Duodenal mucosa (tissue), 2 donors: ENCODE results near the gene C1orf198.

Experiments used
- H3K27ac ChIP-seq: one replicate; pipeline ENCODE4 v1.7.0; 2013; ENCODE audit warnings: low read depth, low read length
- H3K27me3 ChIP-seq, 2 donors: one replicate each; pipeline ENCODE4 v1.7.0; 2013; ENCODE audit warnings: low read length in 2 of 2, control low read depth in 1 of 2; ENCODE audit not compliant: insufficient read depth in 2 of 2, control insufficient read depth in 1 of 2
- H3K36me3 ChIP-seq, 2 donors: one replicate each; pipeline ENCODE4 v1.7.0; 2013; ENCODE audit warnings: low read length in 2 of 2, control low read depth in 1 of 2; ENCODE audit not compliant: insufficient read depth in 2 of 2, control insufficient read depth in 1 of 2
- H3K4me1 ChIP-seq, 2 donors: one replicate each; pipeline ENCODE4 v1.7.0; 2013; ENCODE audit warnings: low read length in 2 of 2, control low read depth in 1 of 2; ENCODE audit not compliant: insufficient read depth in 2 of 2, control insufficient read depth in 1 of 2
- H3K4me3 ChIP-seq, 2 donors: one replicate each; pipeline ENCODE4 v1.7.0; 2013; ENCODE audit warnings: low read length in 2 of 2, low read depth in 1 of 2
- H3K9ac ChIP-seq, 2 donors: one replicate each; pipeline ENCODE4 v1.7.0; 2013; ENCODE audit warnings: low read length in 2 of 2, low read depth in 1 of 2
- H3K9me3 ChIP-seq, 2 donors: one replicate each; pipeline ENCODE4 v1.7.0; 2013; ENCODE audit warnings: low read length in 2 of 2, control low read depth in 1 of 2; ENCODE audit not compliant: control insufficient read depth in 1 of 2

The C1orf198 gene

GRCh38 chr1:230892018-230892491, 23.7 kb upstream of the C1orf198 start:
- Histone ChIP-seq H3K4me3 (no peak overlapping the region), H3K27ac (no peak overlapping the region)

GRCh38 chr1:230891413-230891812, 23.1 kb upstream of the C1orf198 start:
- no peaks in the 10 kb centered on the region for H3K4me1 ChIP-seq
- no peak overlapping the region for H3K9ac ChIP-seq
- H3K27ac ChIP-seq, result no peak overlapping the region
- H3K4me3 ChIP-seq, result no peak overlapping the region
- H3K27me3 ChIP-seq, result no peaks in the 10 kb centered on the region
- H3K9me3 ChIP-seq, result no peaks in the 10 kb centered on the region
- H3K36me3 ChIP-seq, result no peaks in the 10 kb centered on the region

More at GRCh38 chr1:230892018-230892491, 23.7 kb upstream of the C1orf198 start:
- H3K4me1 ChIP-seq, result no peaks in the 10 kb centered on the region
- H3K9ac ChIP-seq, result no peak overlapping the region
- H3K36me3 ChIP-seq, result no peaks in the 10 kb centered on the region
- H3K27me3 ChIP-seq, result no peaks in the 10 kb centered on the region
- no peaks in the 10 kb centered on the region for H3K9me3 ChIP-seq

GRCh38 chr1:230884646-230885045, 16.3 kb upstream of the C1orf198 start:
- peaks cover 5 to 10% of the 10 kb centered on the region in 2 donors for H3K9me3 ChIP-seq
- H3K27me3 ChIP-seq, result peaks cover 0 to 6% of the 10 kb centered on the region in 2 donors
- H3K4me1 ChIP-seq, result no peaks in the 10 kb centered on the region
- H3K36me3 ChIP-seq, result no peaks in the 10 kb centered on the region
- no peak overlapping the region for H3K4me3 ChIP-seq
- no peak overlapping the region for H3K9ac ChIP-seq
- no peak overlapping the region for H3K27ac ChIP-seq

GRCh38 chr1:230883967-230884366, 15.6 kb upstream of the C1orf198 start:
- H3K9me3 ChIP-seq, result peaks cover 5 to 10% of the 10 kb centered on the region in 2 donors
- H3K4me1 ChIP-seq, result no peaks in the 10 kb centered on the region
- peaks cover 0 to 6% of the 10 kb centered on the region in 2 donors for H3K27me3 ChIP-seq
- H3K36me3 ChIP-seq, result no peaks in the 10 kb centered on the region
- no peak overlapping the region for H3K27ac ChIP-seq
- no peak overlapping the region for H3K4me3 ChIP-seq
- H3K9ac ChIP-seq, result no peak overlapping the region

GRCh38 chr1:230879778-230880177, 11.5 kb upstream of the C1orf198 start:
- no peak overlapping the region for H3K4me3 ChIP-seq

GRCh38 chr1:230878591-230878990, 10.3 kb upstream of the C1orf198 start:
- no peak overlapping the region for H3K9ac ChIP-seq
- H3K36me3 ChIP-seq, result no peaks in the 10 kb centered on the region

More at GRCh38 chr1:230879778-230880177, 11.5 kb upstream of the C1orf198 start:
- H3K36me3 ChIP-seq, result no peaks in the 10 kb centered on the region
- no peaks in the 10 kb centered on the region for H3K4me1 ChIP-seq
- H3K9ac ChIP-seq, result no peak overlapping the region
- H3K27me3 ChIP-seq, result peaks cover 0 to 6% of the 10 kb centered on the region in 2 donors
- peaks cover 0 to 3% of the 10 kb centered on the region in 2 donors for H3K9me3 ChIP-seq
- no peak overlapping the region for H3K27ac ChIP-seq

GRCh38 chr1:230877924-230878590, 9.7 kb upstream of the C1orf198 start:
- no peaks in the 10 kb centered on the region for H3K36me3 ChIP-seq
- H3K9me3 ChIP-seq, result no peaks in the 10 kb centered on the region
- no peak overlapping the region for H3K4me3 ChIP-seq
- H3K27me3 ChIP-seq, result peaks cover 0 to 6% of the 10 kb centered on the region in 2 donors
- H3K4me1 ChIP-seq, result no peaks in the 10 kb centered on the region
- no peak overlapping the region for H3K27ac ChIP-seq
- no peak overlapping the region for H3K9ac ChIP-seq

More at GRCh38 chr1:230878591-230878990, 10.3 kb upstream of the C1orf198 start:
- H3K4me1 ChIP-seq, result no peaks in the 10 kb centered on the region
- H3K4me3 ChIP-seq, result no peak overlapping the region
- H3K9me3 ChIP-seq, result no peaks in the 10 kb centered on the region
- peaks cover 0 to 6% of the 10 kb centered on the region in 2 donors for H3K27me3 ChIP-seq
- H3K27ac ChIP-seq, result no peak overlapping the region

GRCh38 chr1:230877146-230877923, 9.0 kb upstream of the C1orf198 start:
- Histone ChIP-seq H3K9ac (no peak overlapping the region), H3K27me3 (peaks cover 0 to 6% of the 10 kb centered on the region in 2 donors), H3K36me3 (no peaks in the 10 kb centered on the region), H3K4me3 (no peak overlapping the region), H3K9me3 (no peaks in the 10 kb centered on the region), H3K4me1 (no peaks in the 10 kb centered on the region), H3K27ac (no peak overlapping the region)

GRCh38 chr1:230876660-230877059, 8.3 kb upstream of the C1orf198 start:
- peaks cover 0 to 6% of the 10 kb centered on the region in 2 donors for H3K27me3 ChIP-seq
- H3K36me3 ChIP-seq, result no peaks in the 10 kb centered on the region
- H3K4me3 ChIP-seq, result no peak overlapping the region
- no peaks in the 10 kb centered on the region for H3K9me3 ChIP-seq
- no peak overlapping the region for H3K27ac ChIP-seq
- no peaks in the 10 kb centered on the region for H3K4me1 ChIP-seq
- no peak overlapping the region for H3K9ac ChIP-seq

GRCh38 chr1:230875370-230875769, 7.0 kb upstream of the C1orf198 start:
- H3K27me3 ChIP-seq, result peaks cover 0 to 4% of the 10 kb centered on the region in 2 donors
- H3K4me1 ChIP-seq, result peaks cover 0 to under 1% of the 10 kb centered on the region in 2 donors
- no peak overlapping the region for H3K9ac ChIP-seq
- H3K36me3 ChIP-seq, result no peaks in the 10 kb centered on the region
- H3K9me3 ChIP-seq, result no peaks in the 10 kb centered on the region
- no peak overlapping the region for H3K27ac ChIP-seq
- no peak overlapping the region for H3K4me3 ChIP-seq
